Endothelial cell of umbilical vein (primary cell): ENCODE results near the gene MARCHF11. TPM values are rescaled to one million over a fixed set of nuclear protein-coding genes. Genes with fewer than 3 reads are reported as not detected.

Experiments used
- BruUV-seq: library from RNA; stranded (reverse); fragments of 400-500 nt; replicated peaks from 2 replicates; lab custom pipeline; 2021; lab: Mats Ljungman, UMichigan
- CTCF ChIA-PET: fragments of 300-600, 350-600 bp; sonication (Branson Sonifier 250); formaldehyde crosslinking; loops from one replicate; lab custom pipeline; 2021; ENCODE audit warnings: antibody characterized with exemption, inconsistent platforms; lab: Charles Lee
- POLR2A ChIA-PET: fragments of 300-600, 350-600 bp; sonication (Branson Sonifier 250); formaldehyde crosslinking; loops from one replicate; lab custom pipeline; 2021; ENCODE audit warnings: antibody characterized with exemption, inconsistent platforms; lab: Charles Lee
- DNase-seq: peaks from one replicate; pipeline ENCODE4 v3.0.0-alpha.2; 2011; ENCODE audit warnings: low read depth, low spot score
- FAIRE-seq: peaks from 2 replicates; lab custom pipeline; 2011; peaks lifted over from hg19 to GRCh38; lab: Jason Lieb, UNC
- H2AFZ ChIP-seq: 2 replicates; pipeline ENCODE4 v1.6.0; 2012; ENCODE audit warnings: low read depth, low read length, control low read depth, inconsistent platforms
- H3K27ac ChIP-seq: 2 replicates; pipeline ENCODE4 v1.5.1; 2011; ENCODE audit warnings: low read depth, mild to moderate bottlenecking, control low read depth, low read length, moderate library complexity; ENCODE audit not compliant: insufficient read depth
- H3K27me3 ChIP-seq, 2 experiments: 2 replicates each; pipeline versions ENCODE4 v1.6.0 to v1.6.1; 2011; ENCODE audit warnings: low read length in 2 of 2, mixed read lengths in 1 of 2; ENCODE audit not compliant: control insufficient read depth in 2 of 2, insufficient read depth in 2 of 2
- H3K36me3 ChIP-seq, 2 experiments: 2 replicates in 1 of 2; 3 replicates in 1 of 2; pipeline ENCODE4 v1.5.1; 2011; ENCODE audit warnings: low read length in 2 of 2, mild to moderate bottlenecking in 1 of 2, moderate library complexity in 1 of 2; ENCODE audit not compliant: control insufficient read depth in 2 of 2, insufficient read depth in 2 of 2; ENCODE audit errors: extremely low read depth in 1 of 2
- H3K4me1 ChIP-seq: 3 replicates; pipeline ENCODE4 v1.5.1; 2011; ENCODE audit warnings: mild to moderate bottlenecking, low read length; ENCODE audit not compliant: control insufficient read depth, insufficient read depth; ENCODE audit errors: extremely low read depth
- H3K4me2 ChIP-seq: 2 replicates; pipeline ENCODE4 v1.6.1; 2011; ENCODE audit warnings: low read length, control low read depth, mixed read lengths; ENCODE audit not compliant: insufficient read depth
- H3K4me3 ChIP-seq, 3 experiments: fragments of 200-600 bp in 1 of 3; sonication (generic), shearing (Covaris generic) in 1 of 3; replicated peaks in 1 of 3; 2 replicates each; pipeline ENCODE4 v1.5.1; 2011 to 2016; ENCODE audit warnings: control low read depth in 3 of 3, low read length in 3 of 3, mild to moderate bottlenecking in 2 of 3, inconsistent platforms in 1 of 3, low read depth in 1 of 3, moderate library complexity in 1 of 3; ENCODE audit not compliant: insufficient read depth in 1 of 3
- H3K79me2 ChIP-seq: 2 replicates; pipeline ENCODE4 v1.6.0; 2012; ENCODE audit warnings: low read length, inconsistent platforms; ENCODE audit not compliant: control insufficient read depth, insufficient read depth
- H3K9ac ChIP-seq: replicated peaks from 2 replicates; pipeline ENCODE3; 2011; ENCODE audit warnings: low read length, control low read depth; ENCODE audit not compliant: insufficient read depth; ENCODE audit errors: extremely low read depth
- H3K9me1 ChIP-seq: replicated peaks from 3 replicates; pipeline ENCODE4 v1.6.0; 2011; ENCODE audit warnings: mild to moderate bottlenecking, low read length; ENCODE audit not compliant: control insufficient read depth, insufficient read depth; ENCODE audit errors: extremely low read depth
- H3K9me3 ChIP-seq: replicated peaks from 2 replicates; pipeline ENCODE4 v1.5.1; 2012; ENCODE audit warnings: low read length, inconsistent platforms; ENCODE audit not compliant: control insufficient read depth, insufficient read depth
- H4K20me1 ChIP-seq: replicated peaks from 2 replicates; pipeline ENCODE3; 2011; ENCODE audit warnings: mild to moderate bottlenecking, low read length; ENCODE audit not compliant: control insufficient read depth, insufficient read depth; ENCODE audit errors: extremely low read depth
- CTCF ChIP-seq, 2 donors: IDR thresholded peaks; 1 replicate in 1 of 2; 2 replicates in 1 of 2; pipeline ENCODE4 v1.5.1; 2011; ENCODE audit warnings: low read length in 2 of 2, mild to moderate bottlenecking in 2 of 2, moderate library complexity in 2 of 2, control low read depth in 1 of 2, inconsistent platforms in 1 of 2, low read depth in 1 of 2; ENCODE audit not compliant: insufficient read depth in 1 of 2; ENCODE audit errors: extremely low read depth in 1 of 2
- EZH2 ChIP-seq: IDR thresholded peaks from 2 replicates; pipeline ENCODE4 v1.6.1; 2012; ENCODE audit warnings: borderline replicate concordance, low read depth, mild to moderate bottlenecking, moderate library complexity, low read length, inconsistent platforms; ENCODE audit not compliant: severe bottlenecking
- FOS ChIP-seq: IDR thresholded peaks from 2 replicates; pipeline ENCODE4 v1.6.1; 2011; ENCODE audit warnings: mild to moderate bottlenecking, low read length, moderate library complexity, borderline replicate concordance; ENCODE audit not compliant: insufficient read depth
- GATA2 ChIP-seq: IDR thresholded peaks from 2 replicates; pipeline ENCODE4 v1.7.0; 2011; ENCODE audit warnings: low read depth, mild to moderate bottlenecking, moderate library complexity, mixed read lengths, low read length; ENCODE audit not compliant: insufficient read length, insufficient read depth
- JUN ChIP-seq: IDR thresholded peaks from 2 replicates; pipeline ENCODE4 v1.6.1; 2011; ENCODE audit warnings: borderline replicate concordance, low read depth; ENCODE audit not compliant: insufficient read length, insufficient read depth
- MAX ChIP-seq: IDR thresholded peaks from 2 replicates; pipeline ENCODE4 v1.6.1; 2011; ENCODE audit not compliant: insufficient read depth, insufficient read length
- MYC ChIP-seq: IDR thresholded peaks from one replicate; pipeline ENCODE4 v1.6.1; 2011; ENCODE audit warnings: mild to moderate bottlenecking, low read depth, low read length
- POLR2A ChIP-seq: IDR thresholded peaks from 2 replicates; pipeline ENCODE4 v1.6.1; 2012; ENCODE audit warnings: low read depth, mild to moderate bottlenecking, control low read depth, low read length
- POLR2AphosphoS5 ChIP-seq: IDR thresholded peaks from 2 replicates; pipeline ENCODE4 v1.6.1; 2012; ENCODE audit warnings: low read depth, mild to moderate bottlenecking, control low read depth, low read length, moderate library complexity; ENCODE audit not compliant: insufficient read depth
- dilution Hi-C: fragments of 300-500 bp; cut with MboI; formaldehyde crosslinking; loops from one replicate; pipeline ENCODE4 v1.15.0; 2019; ENCODE audit warnings: low sequenced_read_pairs; ENCODE audit not compliant: extremely low pct_ligation_motif_present
- intact Hi-C: fragments of 100-400 bp; cut with micrococcal nuclease; formaldehyde crosslinking; loops from one replicate; pipeline ENCODE4 v1.10.0; 2022
- polyA plus RNA-seq, 4 experiments: library from polyadenylated mRNA; depleted of rRNA in 3 of 4; stranded (reverse) in 3 of 4; unstranded in 1 of 4; fragments of >200 nt; gene quantifications; 2 replicates each; pipeline versions ENCODE4 v1.2.1 to v1.2.3, GENCODE V29; 2011 to 2012; ENCODE audit warnings: missing spikeins in 1 of 4
- total RNA-seq: library from RNA; stranded (reverse); gene quantifications from 2 replicates; pipeline ENCODE4 v1.2.3, GENCODE V29; 2021

The MARCHF11 gene
- total and polyA plus RNA-seq, 2 donors (not counting 3 experiments of a cell fraction or from before 2014, with no cell fraction given) = not detected

GRCh38 chr5:16057277-16057676 is 122.3 kb downstream of the MARCHF11 start:
- intact Hi-C loops (no loop called here), dilution Hi-C loops (no loop called here)
- DNase-seq = no peak
- Histone ChIP-seq H3K4me2 (no peak overlapping the region), H3K9me3 (no peaks in the 10 kb centered on the region), H4K20me1 (no peaks in the 10 kb centered on the region), H3K9me1 (no peaks in the 10 kb centered on the region), H3K27ac (no peak overlapping the region), H3K9ac (no peak overlapping the region), H3K27me3 (no peaks in the 10 kb centered on the region), H3K4me3 (no peak overlapping the region), H3K79me2 (no peaks in the 10 kb centered on the region), H3K4me1 (no peaks in the 10 kb centered on the region), H2AFZ (no peak overlapping the region), H3K36me3 (no peaks in the 10 kb centered on the region)
- TF ChIP-seq MAX = no peak
- TF ChIP-seq FOS = no peak
- no peak for TF ChIP-seq POLR2A
- TF ChIP-seq CTCF (IDR thresholded peaks at IDR 0.05; ENCODE audit: extremely low read depth in 1 of 2, insufficient read depth in 1 of 2, low read depth in 1 of 2, low read length in 2 of 2) = no peak
- no peak for TF ChIP-seq JUN
- TF ChIP-seq POLR2AphosphoS5 = no peak
- TF ChIP-seq EZH2 = no peak
- TF ChIP-seq GATA2 = no peak
- TF ChIP-seq MYC = no peak
- no peak for FAIRE-seq
- ChIA-PET POLR2A (no interaction called here), CTCF (no interaction called here)
- no TSS peak for BruUV-seq
